Measurements from ENCODE around the gene SH3RF2.
"Not testable (repeated sequence)": the region's sequence is repeated elsewhere in the genome, so short reads cannot be mapped to it uniquely, and the experiment has no call there.

SH3RF2 gene

DNA sequence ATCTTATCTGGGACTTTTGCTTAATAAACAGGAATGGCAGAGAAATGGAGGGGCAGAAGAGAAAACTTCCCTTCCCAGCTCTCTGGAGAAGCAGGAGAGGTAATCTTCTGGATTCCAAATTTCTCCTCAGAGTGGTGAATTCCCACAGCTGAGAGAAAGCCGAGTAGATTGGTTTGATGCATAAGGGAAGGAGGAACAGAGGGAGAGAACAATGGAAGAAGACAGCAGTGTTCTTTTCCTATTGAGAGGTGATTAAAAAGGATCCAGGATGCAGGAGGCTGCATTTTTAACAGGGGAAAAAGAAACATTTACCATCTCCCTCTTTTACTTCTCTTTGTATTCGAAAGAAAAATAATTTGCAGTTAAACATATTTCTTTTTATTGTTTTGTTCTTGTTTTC is 13.1 kb downstream of the SH3RF2 start:
- Histone ChIP-seq H3K36me3 (ENCODE audit: insufficient read depth, low read length) (no peaks in the 10 kb centered on the region), H3K4me3 (ENCODE audit: low read length) (no peak overlapping the region), H3K27me3 (ENCODE audit: insufficient read depth, low read length) (no peaks in the 10 kb centered on the region), H3K9ac (ENCODE audit: low read depth, low read length) (no peak overlapping the region), H3K9me3 (ENCODE audit: insufficient read depth, low read depth, low read length) (no peaks in the 10 kb centered on the region), H3K27ac (ENCODE audit: low read depth, low read length) (no peak overlapping the region), H3K4me1 (ENCODE audit: insufficient read depth, low read length) (peaks cover 10% of the 10 kb centered on the region)
- 36% methylated on average over 1 of the region's 2 CpGs for WGBS

DNA sequence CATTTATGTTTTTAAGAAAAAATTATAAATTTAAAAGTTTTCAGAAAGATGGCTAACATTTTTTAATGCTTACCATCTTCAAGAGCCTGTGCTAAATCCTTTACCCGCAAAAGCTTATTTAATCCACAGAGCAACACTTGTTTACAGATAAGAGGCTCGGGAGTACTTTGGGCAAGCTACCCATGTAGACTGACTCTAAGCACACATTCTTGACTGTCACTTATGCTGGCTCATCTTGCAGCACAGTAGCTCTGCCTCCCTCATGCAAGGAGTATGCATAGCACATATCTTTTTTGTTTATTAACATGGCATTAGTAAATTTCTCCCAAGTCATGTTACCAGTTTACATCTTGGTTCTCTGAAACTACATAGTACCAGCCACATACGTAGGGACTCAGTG is 14.7 kb downstream of the SH3RF2 start:
- no peak overlapping the region for H3K9ac ChIP-seq (ENCODE audit: low read depth, low read length)
- no peaks in the 10 kb centered on the region for H3K27me3 ChIP-seq (ENCODE audit: insufficient read depth, low read length)
- 88% methylated on average over 3 of the region's 3 CpGs for WGBS
- H3K36me3 ChIP-seq (ENCODE audit: insufficient read depth, low read length) = no peaks in the 10 kb centered on the region
- no peak overlapping the region for H3K4me3 ChIP-seq (ENCODE audit: low read length)
- H3K4me1 ChIP-seq (ENCODE audit: insufficient read depth, low read length) = peaks cover 10% of the 10 kb centered on the region
- H3K27ac ChIP-seq (ENCODE audit: low read depth, low read length) = no peak overlapping the region
- H3K9me3 ChIP-seq (ENCODE audit: insufficient read depth, low read depth, low read length) = no peaks in the 10 kb centered on the region

DNA sequence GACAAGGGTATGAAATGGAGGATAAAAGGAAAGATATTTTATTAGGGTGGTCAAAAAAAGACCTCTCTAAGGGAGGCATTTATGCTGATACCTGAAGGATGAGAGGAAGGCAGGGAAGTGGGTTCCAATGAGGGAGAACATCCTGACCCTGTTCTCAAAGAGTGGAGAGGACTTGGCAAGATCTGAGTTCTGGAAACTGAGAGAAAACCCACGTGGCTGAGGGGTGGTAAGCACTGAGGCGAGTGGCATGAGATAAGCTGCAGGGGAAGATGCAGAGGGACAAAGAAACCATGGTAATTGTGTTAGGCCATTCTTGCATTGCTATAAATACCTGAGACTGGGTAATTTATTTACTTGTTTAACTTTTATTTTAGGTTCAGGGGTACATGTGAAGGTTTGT is 16.8 kb downstream of the SH3RF2 start:
- H3K4me1 ChIP-seq (ENCODE audit: insufficient read depth, low read length) = peaks cover 10% of the 10 kb centered on the region
- no peak overlapping the region for H3K9ac ChIP-seq (ENCODE audit: low read depth, low read length)
- no peak overlapping the region for H3K4me3 ChIP-seq (ENCODE audit: low read length)
- no peaks in the 10 kb centered on the region for H3K27me3 ChIP-seq (ENCODE audit: insufficient read depth, low read length)
- no peaks in the 10 kb centered on the region for H3K9me3 ChIP-seq (ENCODE audit: insufficient read depth, low read depth, low read length)
- WGBS = 89% methylated on average over 2 of the region's 2 CpGs
- no peaks in the 10 kb centered on the region for H3K36me3 ChIP-seq (ENCODE audit: insufficient read depth, low read length)
- no peak overlapping the region for H3K27ac ChIP-seq (ENCODE audit: low read depth, low read length)

DNA sequence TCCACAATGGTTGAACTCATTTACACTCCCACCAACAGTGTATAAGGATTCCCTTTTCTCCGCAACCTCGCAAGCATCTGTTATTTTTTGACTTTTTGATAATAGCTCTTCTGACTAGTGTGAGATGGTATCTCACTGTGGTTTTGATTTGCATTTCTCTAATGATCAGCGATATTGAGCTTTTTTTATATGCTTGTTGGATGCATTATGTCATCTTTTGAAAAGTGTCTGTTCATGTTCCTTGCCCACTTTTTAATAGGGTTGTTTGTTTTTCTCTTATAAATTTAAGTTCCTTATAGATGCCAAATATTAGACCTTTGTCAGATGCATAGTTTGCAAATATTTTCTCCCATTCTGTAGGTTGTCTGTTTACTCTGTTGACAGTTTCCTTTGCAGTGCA is 17.8 kb downstream of the SH3RF2 start:
- H3K9me3 ChIP-seq (ENCODE audit: insufficient read depth, low read depth, low read length); H3K27me3 ChIP-seq (ENCODE audit: insufficient read depth, low read length); H3K4me3 ChIP-seq (ENCODE audit: low read length); H3K36me3 ChIP-seq (ENCODE audit: insufficient read depth, low read length); H3K9ac ChIP-seq (ENCODE audit: low read depth, low read length); H3K27ac ChIP-seq (ENCODE audit: low read depth, low read length); H3K4me1 ChIP-seq (ENCODE audit: insufficient read depth, low read length): not testable (repeated sequence)
- 100% methylated on average over 3 of the region's 3 CpGs for WGBS

DNA sequence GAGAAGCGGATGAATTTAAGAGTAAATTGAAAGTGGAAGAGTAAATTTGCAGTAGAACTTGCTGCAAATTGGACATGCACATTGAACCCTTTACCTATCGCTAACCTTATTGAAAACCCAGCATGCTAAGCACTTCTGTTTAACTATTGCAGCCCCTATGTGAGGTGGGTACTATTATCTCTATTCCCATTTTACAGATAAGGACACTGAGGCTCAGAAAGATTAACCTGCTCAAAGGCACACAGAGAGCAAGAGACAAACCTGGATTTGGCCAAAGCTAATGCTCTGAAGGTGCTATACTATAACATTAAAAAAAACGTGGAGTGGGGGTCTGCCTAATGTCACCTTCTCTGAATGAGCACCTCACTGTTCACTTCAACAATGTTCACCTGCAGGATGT is 21.0 kb downstream of the SH3RF2 start:
- H3K9me3 ChIP-seq (ENCODE audit: insufficient read depth, low read depth, low read length) = no peaks in the 10 kb centered on the region
- H3K27me3 ChIP-seq (ENCODE audit: insufficient read depth, low read length) = no peaks in the 10 kb centered on the region
- no peaks in the 10 kb centered on the region for H3K36me3 ChIP-seq (ENCODE audit: insufficient read depth, low read length)
- 80% methylated on average over 3 of the region's 3 CpGs for WGBS
- H3K27ac ChIP-seq (ENCODE audit: low read depth, low read length) = no peak overlapping the region
- no peak overlapping the region for H3K4me3 ChIP-seq (ENCODE audit: low read length)
- no peak overlapping the region for H3K9ac ChIP-seq (ENCODE audit: low read depth, low read length)
- H3K4me1 ChIP-seq (ENCODE audit: insufficient read depth, low read length) = peaks cover 8% of the 10 kb centered on the region

DNA sequence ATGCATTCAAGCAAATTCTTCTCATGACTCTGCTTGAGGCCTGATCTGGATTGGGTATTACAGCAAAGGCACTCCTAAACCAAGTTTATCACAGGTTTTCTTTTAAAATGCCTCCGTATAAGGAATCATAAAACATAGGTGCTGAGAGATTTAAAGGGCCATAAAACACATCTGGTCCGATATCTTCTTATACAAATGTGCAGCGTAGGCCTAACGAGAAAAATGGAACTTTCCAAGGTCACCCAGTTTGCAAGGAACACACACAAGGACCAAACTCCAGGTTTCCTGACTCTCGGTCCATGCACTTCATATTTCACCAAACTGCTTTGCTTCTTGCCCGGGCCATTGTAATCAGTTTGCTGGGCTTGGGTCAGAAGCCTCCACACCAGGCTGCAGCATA is 22.1 kb downstream of the SH3RF2 start:
- Histone ChIP-seq H3K27me3 (ENCODE audit: insufficient read depth, low read length) (no peaks in the 10 kb centered on the region), H3K9ac (ENCODE audit: low read depth, low read length) (no peak overlapping the region), H3K4me3 (ENCODE audit: low read length) (no peak overlapping the region), H3K9me3 (ENCODE audit: insufficient read depth, low read depth, low read length) (no peaks in the 10 kb centered on the region), H3K36me3 (ENCODE audit: insufficient read depth, low read length) (no peaks in the 10 kb centered on the region), H3K4me1 (ENCODE audit: insufficient read depth, low read length) (peaks cover 8% of the 10 kb centered on the region), H3K27ac (ENCODE audit: low read depth, low read length) (no peak overlapping the region)
- WGBS = 93% methylated on average over 6 of the region's 6 CpGs

DNA sequence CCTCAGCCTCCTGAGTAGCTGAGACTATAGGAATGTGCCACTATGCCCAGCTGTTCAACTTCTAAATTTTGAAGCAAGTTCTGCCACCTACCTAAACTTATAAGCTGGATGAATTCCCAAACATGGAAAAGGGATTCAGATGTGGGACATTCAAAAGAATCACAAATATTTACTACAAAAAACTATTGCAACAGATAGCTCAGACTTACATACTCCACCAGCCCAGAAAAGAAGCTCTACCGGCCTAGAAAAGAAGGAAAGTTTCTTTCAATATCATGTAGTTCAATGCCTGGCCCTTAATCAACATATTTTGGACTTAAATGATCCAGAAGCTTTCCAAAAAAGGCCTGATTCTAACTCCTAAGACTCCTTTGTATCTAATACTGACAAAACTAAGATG is 23.8 kb downstream of the SH3RF2 start:
- no peaks in the 10 kb centered on the region for H3K9me3 ChIP-seq (ENCODE audit: insufficient read depth, low read depth, low read length)
- no peaks in the 10 kb centered on the region for H3K27me3 ChIP-seq (ENCODE audit: insufficient read depth, low read length)
- H3K36me3 ChIP-seq (ENCODE audit: insufficient read depth, low read length) = no peaks in the 10 kb centered on the region
- no peak overlapping the region for H3K27ac ChIP-seq (ENCODE audit: low read depth, low read length)
- no peak overlapping the region for H3K9ac ChIP-seq (ENCODE audit: low read depth, low read length)
- no peak overlapping the region for H3K4me3 ChIP-seq (ENCODE audit: low read length)
- WGBS = 85% methylated on average over 1 of the region's 1 CpG
- H3K4me1 ChIP-seq (ENCODE audit: insufficient read depth, low read length) = peaks cover 8% of the 10 kb centered on the region

DNA sequence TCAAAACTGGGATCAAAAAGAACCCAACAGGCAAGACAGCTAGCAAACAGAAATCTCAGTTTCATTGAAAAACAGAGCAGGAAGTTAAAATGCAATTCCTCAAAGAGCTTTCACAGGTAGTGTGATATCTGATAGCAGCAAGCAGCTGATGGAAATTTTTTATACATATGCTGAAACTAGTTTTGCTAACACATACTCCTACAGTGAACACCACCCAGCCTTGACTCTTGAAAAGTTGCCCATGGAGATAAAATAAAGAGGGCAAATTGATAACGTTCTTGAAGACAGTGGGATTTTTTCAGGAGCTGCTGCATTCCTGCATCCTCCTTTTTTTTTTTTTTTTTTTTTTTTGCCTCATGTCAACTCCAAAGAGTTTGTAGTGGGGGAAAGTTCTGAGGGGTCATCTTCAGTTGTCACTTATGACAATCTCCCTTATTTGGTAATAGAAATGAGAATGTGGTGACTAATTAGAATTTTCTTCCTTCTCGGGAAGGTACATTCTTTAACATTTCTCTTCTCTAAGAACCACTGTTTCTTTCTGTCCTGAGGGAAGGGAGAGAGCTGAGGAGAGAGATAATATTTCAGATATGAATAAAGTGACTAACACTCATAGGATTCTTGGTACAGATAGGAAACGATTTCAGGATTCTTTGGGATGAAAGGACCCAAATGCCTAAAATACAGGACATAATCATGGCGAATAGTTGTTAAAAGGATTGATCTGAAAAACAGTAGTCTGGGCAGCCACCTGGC is 24.6 kb downstream of the SH3RF2 start:
- WGBS = 83% methylated on average over 3 of the region's 4 CpGs
- Histone ChIP-seq H3K9ac (ENCODE audit: low read depth, low read length) (no peak overlapping the region), H3K36me3 (ENCODE audit: insufficient read depth, low read length) (no peaks in the 10 kb centered on the region), H3K27me3 (ENCODE audit: insufficient read depth, low read length) (no peaks in the 10 kb centered on the region), H3K4me1 (ENCODE audit: insufficient read depth, low read length) (peaks cover 8% of the 10 kb centered on the region), H3K27ac (ENCODE audit: low read depth, low read length) (no peak overlapping the region), H3K9me3 (ENCODE audit: insufficient read depth, low read depth, low read length) (no peaks in the 10 kb centered on the region), H3K4me3 (ENCODE audit: low read length) (no peak overlapping the region)

DNA sequence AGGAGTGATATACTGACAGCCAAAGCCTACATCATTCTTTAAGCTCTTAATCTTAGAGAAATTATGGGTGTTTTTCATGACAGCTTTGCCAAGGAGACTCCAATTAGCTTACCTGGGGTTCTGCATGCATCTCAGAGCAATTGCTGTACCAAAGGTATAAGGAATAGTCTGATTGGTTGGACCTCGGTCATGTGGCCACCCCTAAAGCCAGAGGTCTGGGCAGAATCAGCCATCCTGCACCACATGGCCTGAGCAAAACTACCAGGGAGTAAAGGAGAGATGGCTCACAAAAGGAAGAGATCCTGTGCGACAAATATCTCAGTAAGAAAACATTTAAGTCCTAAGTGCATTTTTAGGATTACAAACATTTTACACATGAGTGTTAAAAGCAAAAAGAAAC is 25.6 kb downstream of the SH3RF2 start:
- Histone ChIP-seq H3K9ac (ENCODE audit: low read depth, low read length) (no peak overlapping the region), H3K9me3 (ENCODE audit: insufficient read depth, low read depth, low read length) (no peaks in the 10 kb centered on the region), H3K4me1 (ENCODE audit: insufficient read depth, low read length) (peaks cover 8% of the 10 kb centered on the region), H3K27ac (ENCODE audit: low read depth, low read length) (no peak overlapping the region), H3K36me3 (ENCODE audit: insufficient read depth, low read length) (no peaks in the 10 kb centered on the region), H3K27me3 (ENCODE audit: insufficient read depth, low read length) (no peaks in the 10 kb centered on the region), H3K4me3 (ENCODE audit: low read length) (no peak overlapping the region)
- 94% methylated on average over 2 of the region's 2 CpGs for WGBS

DNA sequence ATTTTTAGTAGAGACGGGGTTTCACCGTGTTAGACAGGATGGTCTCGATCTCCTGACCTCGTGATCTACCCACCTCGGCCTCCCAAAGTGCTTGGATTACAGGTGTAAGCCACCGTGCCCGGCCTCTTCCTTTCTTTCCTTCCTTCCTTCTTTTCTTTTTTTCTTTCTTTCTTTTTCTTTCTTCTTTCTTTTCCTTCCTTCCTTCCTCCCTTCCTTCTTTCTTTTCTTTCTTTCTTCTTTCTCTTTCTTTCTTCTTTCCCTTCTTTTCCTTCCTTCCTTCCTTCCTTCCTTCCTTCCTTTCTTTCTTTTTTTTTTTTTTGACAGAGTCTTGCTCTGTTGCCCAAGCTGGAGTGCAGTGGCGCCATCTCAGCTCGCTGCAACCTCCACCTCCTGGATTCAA is 27.6 kb downstream of the SH3RF2 start:
- H3K4me3 ChIP-seq (ENCODE audit: low read length); H3K4me1 ChIP-seq (ENCODE audit: insufficient read depth, low read length); H3K27me3 ChIP-seq (ENCODE audit: insufficient read depth, low read length); H3K9ac ChIP-seq (ENCODE audit: low read depth, low read length); H3K27ac ChIP-seq (ENCODE audit: low read depth, low read length); H3K36me3 ChIP-seq (ENCODE audit: insufficient read depth, low read length); H3K9me3 ChIP-seq (ENCODE audit: insufficient read depth, low read depth, low read length): not testable (repeated sequence)
- 96% methylated on average over 9 of the region's 9 CpGs for WGBS

DNA sequence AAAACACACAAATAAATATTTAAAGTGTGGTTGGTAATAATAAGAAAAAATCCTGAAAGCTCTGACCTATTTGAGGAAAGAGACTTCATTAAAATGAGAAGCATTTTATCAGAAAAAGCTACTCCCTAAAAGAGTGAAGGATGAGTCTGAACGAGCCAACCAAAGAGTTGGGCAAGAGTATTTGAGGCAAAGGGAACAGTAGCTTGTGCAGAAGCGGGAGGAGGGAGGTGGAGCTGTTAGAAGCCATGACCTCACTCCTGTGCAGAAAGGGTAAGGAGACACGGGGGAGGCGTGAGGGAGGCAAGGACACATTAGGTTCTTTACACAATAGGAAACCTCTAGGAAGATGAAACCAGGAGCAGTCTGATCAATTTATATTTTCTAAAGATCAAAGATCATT is 29.4 kb downstream of the SH3RF2 start:
- Histone ChIP-seq H3K9ac (ENCODE audit: low read depth, low read length) (no peak overlapping the region), H3K4me1 (ENCODE audit: insufficient read depth, low read length) (peaks cover 3% of the 10 kb centered on the region), H3K27me3 (ENCODE audit: insufficient read depth, low read length) (no peaks in the 10 kb centered on the region), H3K27ac (ENCODE audit: low read depth, low read length) (no peak overlapping the region), H3K9me3 (ENCODE audit: insufficient read depth, low read depth, low read length) (no peaks in the 10 kb centered on the region), H3K36me3 (ENCODE audit: insufficient read depth, low read length) (no peaks in the 10 kb centered on the region), H3K4me3 (ENCODE audit: low read length) (no peak overlapping the region)
- WGBS = 72% methylated on average over 4 of the region's 4 CpGs

DNA sequence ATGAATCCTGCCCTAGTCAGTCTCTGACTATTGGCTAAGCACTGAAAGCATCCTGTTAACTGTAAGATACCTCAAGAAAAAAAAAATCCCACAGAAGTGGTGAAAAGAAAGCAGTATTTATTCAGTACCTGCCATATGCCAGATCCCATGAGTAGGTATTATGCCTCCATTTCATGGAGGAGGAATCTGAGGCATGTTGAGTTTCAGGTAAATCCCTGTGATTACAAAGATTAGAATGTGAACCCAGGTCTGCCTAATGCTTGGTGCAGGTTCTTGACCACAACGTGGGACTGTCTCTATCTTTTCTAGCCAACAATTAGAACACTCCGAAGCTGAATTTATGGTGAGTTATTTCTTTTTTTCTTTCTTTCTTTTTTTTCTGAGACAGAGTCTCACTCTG is 30.9 kb downstream of the SH3RF2 start:
- H3K4me3 ChIP-seq (ENCODE audit: low read length) = no peak overlapping the region
- H3K9me3 ChIP-seq (ENCODE audit: insufficient read depth, low read depth, low read length) = no peaks in the 10 kb centered on the region
- H3K9ac ChIP-seq (ENCODE audit: low read depth, low read length) = no peak overlapping the region
- no peaks in the 10 kb centered on the region for H3K4me1 ChIP-seq (ENCODE audit: insufficient read depth, low read length)
- H3K36me3 ChIP-seq (ENCODE audit: insufficient read depth, low read length) = no peaks in the 10 kb centered on the region
- no peaks in the 10 kb centered on the region for H3K27me3 ChIP-seq (ENCODE audit: insufficient read depth, low read length)
- 100% methylated on average over 1 of the region's 2 CpGs for whole genome bisulfite sequencing
- H3K27ac ChIP-seq (ENCODE audit: low read depth, low read length) = no peak overlapping the region

All from HUES64 (cell line).